ENCODE results near the gene SHOX. TPM values are rescaled to one million over a fixed set of nuclear protein-coding genes. Genes with fewer than 3 reads are reported as not detected.

Gene SHOX
- total RNA-seq, 1 experiment from 2014 or later = 0.24 TPM

GRCh38 chrX:703866-704265, 73.3 kb downstream of the SHOX start:
- H2AK5ac ChIP-seq (ENCODE audit: insufficient read length, low read length) = no peak overlapping the region
- H3K79me2 ChIP-seq (ENCODE audit: insufficient read depth, low read length) = no peaks in the 10 kb centered on the region
- no peak overlapping the region for H4K8ac ChIP-seq (replicated peaks; ENCODE audit: insufficient read length, low read depth, low read length)
- peaks cover 27 to 35% of the 10 kb centered on the region in 2 experiments for H3K9me3 Mint-ChIP-seq
- peaks cover 6% of the 10 kb centered on the region for H3K27me3 Mint-ChIP-seq (ENCODE audit: low read depth)
- H2BK20ac ChIP-seq (ENCODE audit: low read depth, low read length, poor library complexity, severe bottlenecking) = no peak overlapping the region
- H3K18ac ChIP-seq (ENCODE audit: insufficient read length, low read depth, low read length) = no peak overlapping the region
- H3K23ac ChIP-seq (ENCODE audit: insufficient read length, low read depth, low read length) = no peak overlapping the region
- H4K20me1 ChIP-seq (ENCODE audit: control insufficient read depth, insufficient read depth, insufficient read length) = no peaks in the 10 kb centered on the region
- H3T11ph ChIP-seq (ENCODE audit: low read length) = no peak overlapping the region
- no peaks in the 10 kb centered on the region for H3K9me3 ChIP-seq (ENCODE audit: control insufficient read depth, low read depth, low read length)
- no peak overlapping the region for H3K4ac ChIP-seq (ENCODE audit: low read depth, low read length)
- no peak overlapping the region for H2BK15ac ChIP-seq (ENCODE audit: low read depth, low read length)
- H3K4me1 Mint-ChIP-seq = peaks cover 11 to 12% of the 10 kb centered on the region in 2 experiments
- no peak overlapping the region for H2BK12ac ChIP-seq (ENCODE audit: insufficient read length, low read depth, low read length)
- no peaks in the 10 kb centered on the region; the same call in 1 of the 2 replicates for H3K4me1 ChIP-seq (ENCODE audit: insufficient read depth, low read length)
- no peak for TF ChIP-seq CTCF (conservative IDR thresholded peaks at IDR 0.05)
- no peak overlapping the region for H3K56ac ChIP-seq (ENCODE audit: insufficient read length, low read depth, low read length)
- DNase-seq = no peak
- no peaks in the 10 kb centered on the region for H3K23me2 ChIP-seq (ENCODE audit: insufficient read length, low read depth, low read length, poor library complexity, severe bottlenecking)
- H3K27me3 ChIP-seq (ENCODE audit: insufficient read depth, low read length) = no peaks in the 10 kb centered on the region
- no peak overlapping the region for H3K14ac ChIP-seq (ENCODE audit: insufficient read depth, low read length)
- no peak overlapping the region for H3K27ac ChIP-seq (ENCODE audit: insufficient read length, low read depth, low read length)
- H3K36me3 Mint-ChIP-seq (ENCODE audit: insufficient read depth in 1 of 3, low read depth in 3 of 3) = peaks cover 2 to 33% (median 4%) of the 10 kb centered on the region in 3 experiments; a peak in 5 of 7 replicates
- H2BK5ac ChIP-seq (ENCODE audit: insufficient read length, low read length) = no peak overlapping the region
- no peak overlapping the region for H3K4me2 ChIP-seq (ENCODE audit: insufficient read depth, insufficient read length, low read length)
- H3K27ac Mint-ChIP-seq = no peak overlapping the region
- no peak overlapping the region for H3K9ac ChIP-seq (ENCODE audit: extremely low read depth, insufficient read length, low read length)
- no peak overlapping the region for H2BK120ac ChIP-seq (ENCODE audit: low read depth, low read length, poor library complexity, severe bottlenecking)
- no peak overlapping the region for H4K5ac ChIP-seq (ENCODE audit: insufficient read length, low read depth, low read length)
- H3K79me1 ChIP-seq (ENCODE audit: insufficient read depth, low read depth, low read length, poor library complexity, severe bottlenecking) = no peaks in the 10 kb centered on the region
- no peak overlapping the region for H2AFZ ChIP-seq (ENCODE audit: low read length)
- WGBS (ENCODE audit: extremely low coverage, insufficient read length, low lambda C conversion rate) = no CpG with 5 or more reads among the region's 3 CpGs
- H4K91ac ChIP-seq (ENCODE audit: insufficient read length, low read depth, low read length) = no peak overlapping the region
- no peak overlapping the region for H3K4me3 Mint-ChIP-seq

Other genes with a start within 250 kb of the SHOX start
- gene PPP2R3B, start 243.9 kb upstream of the SHOX start, total RNA-seq (2021) = 63.3 and 72.1 TPM in 2 replicates